GM19397 (cell line): Measurements from ENCODE around the gene NR3C2.

Experiments
- ATAC-seq: cut with Tn5 transposase; IDR thresholded peaks from one replicate; pipeline ENCODE4 v1.9.1; 2021; ENCODE audit warnings: mild to moderate bottlenecking, moderate library complexity; ENCODE audit not compliant: unreplicated experiment

The NR3C2 gene

DNA sequence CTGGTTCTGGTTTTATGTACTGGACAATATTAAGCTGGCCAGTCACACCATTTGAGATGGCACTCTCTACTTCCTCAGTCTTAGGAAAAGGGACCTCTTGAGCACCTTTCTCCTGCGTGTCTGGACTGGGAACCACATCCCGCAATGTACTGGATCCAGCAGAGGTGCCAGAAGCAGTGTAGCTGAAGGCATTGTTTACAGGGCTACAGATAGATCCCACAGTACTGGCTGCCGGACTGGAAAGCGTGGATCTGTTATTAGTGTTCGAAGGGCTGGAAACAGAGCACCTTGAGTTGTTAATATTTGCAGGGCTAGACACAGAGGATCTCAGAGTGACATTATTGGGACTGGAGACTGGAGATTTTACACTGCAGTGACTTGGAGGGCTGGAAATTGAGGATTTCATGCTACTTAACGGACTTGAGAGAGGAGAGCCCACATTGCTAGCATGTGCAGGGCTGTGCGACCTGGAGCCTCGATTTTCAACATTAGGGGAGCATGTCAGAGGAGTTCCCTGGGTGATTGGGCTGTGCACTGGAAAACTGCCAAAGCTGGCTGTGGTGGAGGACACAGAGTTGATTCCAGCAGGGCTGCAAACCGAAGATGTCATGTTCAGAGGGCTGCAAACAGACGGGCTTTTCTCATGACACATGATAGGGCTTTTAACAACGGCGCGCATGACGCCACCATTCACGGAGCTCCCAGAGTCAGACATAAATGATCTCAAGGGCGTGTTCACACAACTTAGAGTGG, 6.4 kb downstream of the NR3C2 start:
- ATAC-seq: no peak

DNA sequence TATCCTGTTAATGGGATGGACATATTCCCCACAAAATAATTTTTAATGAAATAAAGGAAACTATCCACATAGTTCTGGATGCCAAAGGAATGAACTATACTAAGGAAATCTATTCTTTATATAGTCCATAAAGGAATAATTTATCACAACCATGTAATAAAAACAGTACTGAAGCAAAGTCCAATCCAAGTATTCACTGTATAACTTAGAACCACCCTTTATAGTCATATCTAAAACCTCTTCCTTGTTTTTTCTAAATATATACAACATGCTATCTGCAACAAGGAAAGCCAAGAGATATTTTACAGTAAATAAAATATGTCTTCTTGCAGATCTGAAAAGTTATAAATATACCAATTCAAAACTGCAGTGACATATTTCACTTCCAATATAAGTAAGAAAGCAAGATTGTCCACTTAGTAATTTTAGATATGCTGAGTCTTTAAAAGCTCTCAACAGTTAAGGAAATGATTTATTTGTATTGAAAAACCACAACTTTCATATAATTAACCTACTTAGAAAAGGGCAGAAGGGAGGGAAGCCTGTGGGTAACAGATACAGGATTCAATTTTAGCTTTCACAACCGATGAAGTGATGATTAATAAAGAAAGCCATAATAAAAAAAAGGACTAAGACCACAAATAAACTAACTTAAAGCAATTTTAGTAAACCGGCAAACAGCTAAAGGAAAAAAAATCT, 8.0 kb downstream of the NR3C2 start:
- ATAC-seq: no peak

DNA sequence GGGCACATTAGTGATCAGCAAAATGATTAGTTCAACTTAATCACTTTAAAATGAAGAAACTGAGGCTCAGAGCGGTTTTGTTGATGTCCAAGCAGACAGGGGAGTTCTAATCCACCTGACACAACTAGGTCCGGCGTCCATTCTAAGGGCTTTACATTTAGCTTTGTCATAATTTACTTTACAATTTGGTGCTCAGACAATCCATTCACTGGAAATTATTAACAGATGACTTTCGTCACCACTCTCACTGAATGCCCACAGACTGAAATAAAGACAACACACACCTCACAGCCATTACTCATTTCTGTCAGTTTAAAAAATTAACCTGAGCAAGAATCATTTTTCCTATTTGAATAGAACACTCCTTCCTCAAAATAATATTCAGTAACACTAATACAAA, 10.8 kb downstream of the NR3C2 start:
- ATAC-seq: no peak

DNA sequence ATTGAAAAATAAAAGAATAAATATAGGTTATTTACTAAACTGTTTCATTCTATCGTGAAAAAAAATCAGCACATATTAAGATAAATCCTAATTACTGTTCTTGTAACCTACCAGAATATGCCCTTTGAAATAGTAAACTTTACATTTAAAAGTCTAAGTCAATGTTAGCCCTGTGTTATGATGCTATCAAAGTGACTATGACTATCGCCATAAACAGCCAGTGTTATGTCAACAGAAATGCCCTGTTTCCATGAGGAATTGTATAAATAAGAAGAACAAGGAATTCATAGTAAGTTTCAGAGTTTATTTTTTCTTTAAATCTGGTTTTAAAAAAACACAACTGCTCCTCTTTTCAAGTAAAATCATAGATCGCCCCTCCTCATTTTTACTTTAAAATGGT, 11.4 kb downstream of the NR3C2 start:
- no peak for ATAC-seq

DNA sequence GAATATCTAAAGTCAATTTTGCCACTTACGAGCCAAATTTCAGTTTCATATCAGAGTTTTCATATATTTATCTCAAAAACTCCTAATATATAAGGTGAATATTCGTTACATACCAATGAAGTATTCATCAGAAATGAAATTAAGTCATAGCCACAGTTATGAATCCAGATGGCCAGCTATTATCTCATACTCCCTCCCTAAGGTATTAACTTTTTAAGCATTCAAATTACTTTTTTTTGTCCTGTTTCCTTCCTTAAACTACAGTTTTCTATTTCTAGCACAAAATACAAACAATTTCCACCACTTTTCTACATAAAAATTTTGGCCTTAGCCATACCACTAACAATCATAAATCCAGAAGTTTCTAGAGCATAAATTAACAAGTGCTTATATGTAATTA, 13.0 kb downstream of the NR3C2 start:
- ATAC-seq: no peak

DNA sequence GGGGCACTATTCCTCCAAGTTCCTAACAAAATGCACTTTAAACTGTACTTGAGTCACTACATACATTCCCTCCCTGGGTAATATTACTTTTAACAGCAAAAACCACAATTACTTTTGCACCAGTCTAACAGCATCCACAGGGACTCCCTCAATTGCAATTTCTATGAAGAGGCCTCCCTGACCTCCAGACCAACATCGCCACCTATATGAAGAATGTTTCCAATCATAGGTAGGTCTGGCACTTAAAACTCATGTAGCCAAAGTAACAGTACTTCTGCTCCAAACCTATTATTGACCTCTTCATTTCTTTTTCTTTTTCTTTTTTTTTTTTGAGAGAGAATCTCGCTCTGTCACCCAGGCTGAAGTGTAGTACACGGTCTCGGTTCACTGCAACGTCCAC, 15.6 kb downstream of the NR3C2 start:
- ATAC-seq: no peak

GRCh38 chr4:148425327-148426110, 16.7 kb downstream of the NR3C2 start:
- peak; percentile 61 for ATAC-seq

DNA sequence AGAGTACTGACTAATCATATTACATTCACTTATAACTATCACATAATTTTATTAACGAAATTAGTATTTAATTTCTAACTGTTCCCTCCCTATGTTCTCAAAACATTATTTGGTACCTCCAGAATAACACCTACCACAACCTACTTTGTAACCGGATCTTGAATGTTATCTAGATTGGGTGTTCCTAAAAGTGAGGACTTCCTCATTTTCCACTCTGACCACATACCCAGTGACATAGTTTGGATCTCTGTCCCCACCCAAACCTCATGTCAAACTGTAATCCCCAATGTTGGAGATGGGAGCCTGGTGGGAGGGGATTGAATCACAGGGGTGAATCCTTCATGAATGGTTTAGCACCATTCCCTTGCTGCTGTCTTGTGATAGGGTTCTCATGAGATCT, 21.8 kb downstream of the NR3C2 start:
- ATAC-seq: no peak

- ATAC-seq: no peak
These were observed 26.7 kb downstream of the NR3C2 start for GRCh38 chr4:148415500-148415899.

- no peak for ATAC-seq
These were observed 29.7 kb downstream of the NR3C2 start for GRCh38 chr4:148412460-148412994.

DNA sequence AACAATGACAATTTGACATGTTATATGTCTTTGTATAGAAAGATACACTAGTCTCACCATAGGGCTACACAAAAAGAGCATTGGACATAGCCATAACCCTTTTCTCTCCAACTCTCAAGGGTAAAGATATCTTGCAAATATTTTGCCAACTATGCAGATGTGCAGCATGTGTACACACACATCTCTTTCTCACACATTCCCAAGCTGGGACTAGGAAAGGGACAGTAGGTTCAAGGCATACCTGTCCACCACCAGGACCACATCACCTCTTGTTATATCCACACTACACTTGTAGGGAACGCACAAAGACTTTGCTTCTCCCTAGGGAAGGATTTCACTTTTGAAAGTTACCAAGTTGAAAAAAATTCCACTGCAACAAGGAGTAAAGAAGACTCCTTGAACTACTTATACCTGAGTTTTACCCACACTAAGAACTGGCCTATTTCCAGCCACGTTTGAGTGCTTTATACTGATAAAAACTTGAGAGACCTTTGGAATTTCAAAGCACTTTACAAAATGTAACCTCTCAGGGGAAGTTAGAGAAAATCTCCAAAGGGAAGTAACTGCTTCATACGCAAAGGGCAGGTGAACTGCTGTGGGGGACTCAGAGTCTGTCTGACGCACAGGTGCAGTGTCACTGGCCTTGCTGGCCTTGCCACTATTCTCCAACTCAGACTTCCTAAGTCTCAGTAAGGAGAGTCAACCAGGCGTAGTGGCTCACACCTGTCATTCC, 36.9 kb downstream of the NR3C2 start:
- ATAC-seq: no peak

DNA sequence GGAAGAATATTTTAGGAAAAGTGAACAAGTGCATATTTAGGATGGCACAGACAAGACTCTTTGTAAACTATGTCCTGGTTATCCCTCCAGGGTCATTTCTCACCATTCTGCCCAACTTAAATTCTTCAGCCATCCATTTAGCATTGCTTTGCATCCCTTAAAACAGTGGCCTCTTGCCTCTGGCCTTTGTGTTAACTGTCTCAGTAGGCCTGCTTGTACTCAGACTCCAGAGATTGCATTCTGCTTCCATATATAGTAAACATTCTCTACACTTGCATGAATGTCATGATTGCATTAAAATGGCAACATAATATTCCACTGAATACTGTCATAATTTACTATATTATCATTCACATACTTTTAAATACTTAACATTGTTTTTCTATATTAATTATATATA, 43.2 kb downstream of the NR3C2 start:
- no peak for ATAC-seq

DNA sequence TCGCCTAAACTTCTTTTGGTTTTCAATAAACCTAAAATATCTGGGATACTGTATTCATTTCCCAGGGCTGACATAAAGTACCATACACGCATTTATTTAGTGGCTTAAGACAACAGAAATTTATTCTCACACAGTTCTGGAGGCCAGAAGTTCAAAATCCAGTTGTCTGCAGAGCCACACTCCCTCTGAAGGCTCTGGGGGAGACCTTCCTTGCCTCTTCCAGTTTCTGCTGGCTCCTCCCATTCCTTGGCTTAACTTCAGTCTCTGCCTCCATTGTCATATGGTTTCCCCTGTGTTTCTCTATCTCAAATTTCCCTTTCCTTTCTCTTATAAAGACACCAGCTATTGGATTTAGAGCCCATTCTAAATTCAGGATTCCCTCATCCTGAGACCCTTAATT, 44.4 kb downstream of the NR3C2 start:
- no peak for ATAC-seq

- no peak for ATAC-seq
These were observed 45.1 kb downstream of the NR3C2 start for GRCh38 chr4:148396986-148397673.

- ATAC-seq: no peak
These were observed 46.4 kb downstream of the NR3C2 start for GRCh38 chr4:148395771-148396170.

- ATAC-seq: no peak
These were observed 51.2 kb downstream of the NR3C2 start for GRCh38 chr4:148391056-148391455.

DNA sequence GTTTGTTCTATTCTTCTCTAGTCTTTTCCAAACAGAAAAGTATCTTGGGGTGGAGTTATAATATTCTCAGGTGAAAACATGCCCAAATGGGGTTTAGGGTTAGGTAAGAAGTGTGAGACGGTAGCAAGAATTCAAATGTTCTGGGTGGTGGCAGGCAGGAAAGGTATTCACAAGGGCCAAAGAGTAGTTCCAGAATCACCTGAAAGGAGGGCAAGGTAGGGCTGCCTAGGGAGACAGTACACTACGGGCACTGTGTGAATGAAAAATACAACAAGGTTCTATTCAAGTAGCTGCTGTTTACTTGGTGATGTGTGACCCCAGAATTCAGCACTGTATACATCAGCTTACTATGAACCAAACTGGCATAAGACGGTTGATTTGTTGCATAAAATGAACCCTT, 51.9 kb downstream of the NR3C2 start:
- ATAC-seq: no peak

DNA sequence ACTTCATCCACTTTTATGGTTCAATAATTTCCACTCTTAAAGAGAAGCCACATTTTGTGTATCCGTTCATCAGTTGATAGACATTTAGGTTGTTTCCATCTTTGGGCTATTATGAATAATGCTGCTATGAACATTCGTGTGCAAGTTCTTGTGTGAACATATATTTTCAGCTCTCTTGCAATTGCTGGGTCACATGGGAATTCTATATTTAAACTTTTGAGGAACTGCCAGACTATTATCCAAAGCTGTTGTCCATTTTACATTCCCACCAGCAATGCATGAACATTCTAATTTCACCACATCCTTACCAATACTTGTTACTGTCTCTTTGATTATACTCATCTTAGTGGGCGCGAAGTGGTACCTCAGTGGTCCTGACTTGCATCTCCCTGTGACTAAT, 61.9 kb downstream of the NR3C2 start:
- ATAC-seq: no peak

GRCh38 chr4:148376151-148376550, 66.1 kb downstream of the NR3C2 start:
- no peak for ATAC-seq

DNA sequence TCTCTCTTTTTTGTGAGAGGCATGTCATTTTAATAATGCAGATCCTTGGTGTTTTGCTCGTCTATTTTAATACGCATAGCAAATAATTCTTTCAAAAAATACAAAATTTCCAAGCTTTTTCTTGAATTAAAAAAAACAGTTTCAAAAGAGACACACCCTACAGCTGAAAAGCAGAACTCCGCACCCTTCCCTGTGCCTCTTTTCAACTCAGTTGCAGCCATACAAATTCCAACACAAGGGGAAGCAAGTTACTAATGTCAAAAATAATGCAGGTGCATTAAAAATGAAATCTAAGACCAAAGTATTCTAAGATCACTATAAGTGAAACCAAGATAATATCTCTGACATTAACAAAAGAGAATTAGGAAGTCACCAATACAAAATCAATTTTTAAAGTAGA, 66.6 kb downstream of the NR3C2 start:
- no peak for ATAC-seq
